DOHH2 (cell line): ENCODE measurements around the gene SIRT5.

Source experiments
- H3F3A ChIP-seq: fragments of 200-600 bp; sonication (generic), shearing (Covaris generic); 2 replicates; pipeline ENCODE4 v1.6.0; 2016; ENCODE audit warnings: antibody characterized with exemption, mild to moderate bottlenecking; ENCODE audit not compliant: control insufficient read depth, insufficient read depth
- H3K27ac ChIP-seq: fragments of 200-600 bp; sonication (generic); 2 replicates; pipeline ENCODE4 v1.5.1; 2014; ENCODE audit warnings: low read depth, mild to moderate bottlenecking, low read length, moderate library complexity
- H3K27me3 ChIP-seq: fragments of 200-600 bp; sonication (generic); 2 replicates; pipeline ENCODE4 v1.6.1; 2014; ENCODE audit warnings: mild to moderate bottlenecking, low read length, mixed read lengths; ENCODE audit not compliant: control insufficient read depth
- H3K36me3 ChIP-seq: fragments of 200-600 bp; sonication (generic); 2 replicates; pipeline ENCODE4 v1.6.1; 2014; ENCODE audit warnings: mild to moderate bottlenecking, low read length, moderate library complexity, mixed read lengths; ENCODE audit not compliant: control insufficient read depth
- H3K4me1 ChIP-seq: fragments of 200-600 bp; sonication (generic); 2 replicates; pipeline ENCODE4 v1.6.1; 2014; ENCODE audit warnings: mild to moderate bottlenecking, low read length, mixed read lengths; ENCODE audit not compliant: control insufficient read depth
- H3K4me2 ChIP-seq: fragments of 200-600 bp; sonication (generic); 2 replicates; pipeline ENCODE4 v1.6.0; 2014; ENCODE audit warnings: mild to moderate bottlenecking, low read length, moderate library complexity
- H3K4me3 ChIP-seq: fragments of 200-600 bp; sonication (generic); 2 replicates; pipeline ENCODE4 v1.5.1; 2014; ENCODE audit warnings: mild to moderate bottlenecking, low read length, mixed read lengths
- H3K79me2 ChIP-seq: fragments of 200-600 bp; sonication (generic); 2 replicates; pipeline ENCODE4 v1.6.1; 2014; ENCODE audit warnings: mild to moderate bottlenecking, low read length, mixed read lengths; ENCODE audit not compliant: control insufficient read depth
- H3K9me2 ChIP-seq: fragments of 200-600 bp; sonication (generic); replicated peaks from 2 replicates; pipeline ENCODE4 v1.6.1; 2014; ENCODE audit warnings: mild to moderate bottlenecking, low read length, mixed read lengths; ENCODE audit not compliant: control insufficient read depth
- H3K9me3 ChIP-seq: fragments of 200-600 bp; sonication (generic); 2 replicates; pipeline ENCODE4 v1.6.1; 2014; ENCODE audit warnings: antibody characterized with exemption, low read length, mixed read lengths; ENCODE audit not compliant: control insufficient read depth, insufficient read depth
- H4K20me1 ChIP-seq: fragments of 200-600 bp; sonication (generic); 2 replicates; pipeline ENCODE4 v1.6.0; 2014; ENCODE audit warnings: low read depth, mild to moderate bottlenecking, antibody characterized with exemption, low read length, moderate library complexity; ENCODE audit not compliant: control insufficient read depth, insufficient read depth
- EZH2phosphoT487 ChIP-seq: fragments of 200-600 bp; sonication (generic); IDR thresholded peaks from 2 replicates; pipeline ENCODE4 v1.6.1; 2017; ENCODE audit warnings: borderline replicate concordance, mild to moderate bottlenecking, antibody characterized with exemption, low read length, moderate library complexity, mixed read lengths
- TF ChIP-seq, protein P1 (sequence below): fragments of 200-600 bp; sonication (generic); IDR thresholded peaks from one replicate; pipeline ENCODE4 v1.5.1; 2014; ENCODE audit warnings: antibody characterized with exemption, mild to moderate bottlenecking, low read depth, low read length; ENCODE audit not compliant: poor library complexity, severe bottlenecking

Gene SIRT5

DNA sequence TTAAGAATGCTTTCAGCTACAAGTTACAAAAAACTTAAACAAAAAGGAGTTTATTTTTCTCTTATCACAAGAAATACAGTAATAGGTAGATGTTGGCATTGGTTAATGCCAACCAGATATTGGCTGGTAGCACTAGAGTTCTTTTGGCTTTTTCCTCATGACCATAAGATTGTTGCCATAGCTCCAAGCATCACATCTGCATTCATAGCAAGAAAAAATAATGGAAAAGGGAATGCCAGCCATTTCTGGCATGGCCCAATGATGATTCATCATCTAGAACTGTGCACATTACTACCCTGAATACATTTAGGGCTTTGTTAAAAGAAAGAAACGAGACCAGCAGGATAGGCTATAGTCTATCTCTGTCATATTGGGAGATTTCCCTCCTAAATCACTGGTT lies 20.8 kb upstream of the SIRT5 start:
- no peaks in the 10 kb centered on the region for H3K79me2 ChIP-seq
- TF ChIP-seq EZH2phosphoT487, result no peak
- TF ChIP-seq, protein P1, sequence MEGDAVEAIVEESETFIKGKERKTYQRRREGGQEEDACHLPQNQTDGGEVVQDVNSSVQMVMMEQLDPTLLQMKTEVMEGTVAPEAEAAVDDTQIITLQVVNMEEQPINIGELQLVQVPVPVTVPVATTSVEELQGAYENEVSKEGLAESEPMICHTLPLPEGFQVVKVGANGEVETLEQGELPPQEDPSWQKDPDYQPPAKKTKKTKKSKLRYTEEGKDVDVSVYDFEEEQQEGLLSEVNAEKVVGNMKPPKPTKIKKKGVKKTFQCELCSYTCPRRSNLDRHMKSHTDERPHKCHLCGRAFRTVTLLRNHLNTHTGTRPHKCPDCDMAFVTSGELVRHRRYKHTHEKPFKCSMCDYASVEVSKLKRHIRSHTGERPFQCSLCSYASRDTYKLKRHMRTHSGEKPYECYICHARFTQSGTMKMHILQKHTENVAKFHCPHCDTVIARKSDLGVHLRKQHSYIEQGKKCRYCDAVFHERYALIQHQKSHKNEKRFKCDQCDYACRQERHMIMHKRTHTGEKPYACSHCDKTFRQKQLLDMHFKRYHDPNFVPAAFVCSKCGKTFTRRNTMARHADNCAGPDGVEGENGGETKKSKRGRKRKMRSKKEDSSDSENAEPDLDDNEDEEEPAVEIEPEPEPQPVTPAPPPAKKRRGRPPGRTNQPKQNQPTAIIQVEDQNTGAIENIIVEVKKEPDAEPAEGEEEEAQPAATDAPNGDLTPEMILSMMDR, result no peak
- no peak overlapping the region for H3K4me2 ChIP-seq
- no peaks in the 10 kb centered on the region for H3K36me3 ChIP-seq
- no peak overlapping the region for H3K4me3 ChIP-seq
- no peaks in the 10 kb centered on the region for H3F3A ChIP-seq
- H4K20me1 ChIP-seq, result no peaks in the 10 kb centered on the region
- no peaks in the 10 kb centered on the region for H3K27me3 ChIP-seq
- no peaks in the 10 kb centered on the region for H3K9me2 ChIP-seq
- no peak overlapping the region for H3K27ac ChIP-seq
- no peaks in the 10 kb centered on the region for H3K9me3 ChIP-seq
- peaks cover 5% of the 10 kb centered on the region for H3K4me1 ChIP-seq

GRCh38 chr6:13554929-13555333 lies 19.5 kb upstream of the SIRT5 start:
- Histone ChIP-seq H3K4me3 (no peak overlapping the region), H3K9me3 (no peaks in the 10 kb centered on the region), H3F3A (no peaks in the 10 kb centered on the region), H3K27me3 (no peaks in the 10 kb centered on the region), H3K79me2 (no peaks in the 10 kb centered on the region), H3K36me3 (no peaks in the 10 kb centered on the region), H3K27ac (no peak overlapping the region), H3K4me1 (peaks cover 1% of the 10 kb centered on the region), H4K20me1 (no peaks in the 10 kb centered on the region), H3K4me2 (no peak overlapping the region), H3K9me2 (no peaks in the 10 kb centered on the region)
- TF ChIP-seq, protein P1, result no peak
- no peak for TF ChIP-seq EZH2phosphoT487

DNA sequence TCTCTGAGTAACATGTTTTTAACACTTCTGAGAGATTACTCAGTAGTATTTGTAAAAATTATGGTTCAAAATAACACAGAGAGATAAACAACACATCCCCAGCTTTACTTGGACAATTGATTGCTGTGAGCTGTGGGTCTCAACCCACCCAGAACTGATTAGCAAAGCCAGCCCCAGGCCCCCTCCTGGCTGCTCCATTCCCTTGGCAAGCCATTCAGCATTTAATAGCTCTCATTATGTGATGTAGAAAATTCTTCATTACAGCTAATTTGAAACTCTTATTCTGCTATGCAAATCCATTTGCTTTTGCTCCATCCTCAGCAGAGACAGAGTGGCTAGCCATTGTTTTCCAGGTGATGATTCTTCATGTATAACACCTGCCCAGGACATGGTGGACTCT lies 16.6 kb upstream of the SIRT5 start:
- no peak overlapping the region for H3K4me2 ChIP-seq
- H3K79me2 ChIP-seq, result no peaks in the 10 kb centered on the region
- no peak overlapping the region for H3K27ac ChIP-seq
- no peaks in the 10 kb centered on the region for H4K20me1 ChIP-seq
- H3K9me2 ChIP-seq, result no peaks in the 10 kb centered on the region
- no peaks in the 10 kb centered on the region for H3K36me3 ChIP-seq
- no peak overlapping the region for H3K4me3 ChIP-seq
- H3K27me3 ChIP-seq, result no peaks in the 10 kb centered on the region
- no peak for TF ChIP-seq EZH2phosphoT487
- TF ChIP-seq, protein P1, result no peak
- H3F3A ChIP-seq, result no peaks in the 10 kb centered on the region
- no peaks in the 10 kb centered on the region for H3K9me3 ChIP-seq
- H3K4me1 ChIP-seq, result peaks cover 4% of the 10 kb centered on the region

GRCh38 chr6:13558718-13559117 lies 15.7 kb upstream of the SIRT5 start:
- peaks cover 4% of the 10 kb centered on the region for H3K4me1 ChIP-seq
- H3K4me2 ChIP-seq, result no peak overlapping the region
- H3K9me3 ChIP-seq, result no peaks in the 10 kb centered on the region
- H3K27me3 ChIP-seq, result no peaks in the 10 kb centered on the region
- no peak for TF ChIP-seq EZH2phosphoT487
- TF ChIP-seq, protein P1, result no peak
- H3K9me2 ChIP-seq, result no peaks in the 10 kb centered on the region
- H3K36me3 ChIP-seq, result no peaks in the 10 kb centered on the region
- H3K4me3 ChIP-seq, result no peak overlapping the region
- H4K20me1 ChIP-seq, result no peaks in the 10 kb centered on the region
- no peaks in the 10 kb centered on the region for H3F3A ChIP-seq
- no peaks in the 10 kb centered on the region for H3K79me2 ChIP-seq
- H3K27ac ChIP-seq, result no peak overlapping the region
